HG02884 (cell line): ENCODE results near the gene OR5V1.
"Not testable (repeated sequence)": the region's sequence is repeated elsewhere in the genome, so short reads cannot be mapped to it uniquely, and the experiment has no call there.

Source experiments
- ATAC-seq: cut with Tn5 transposase; IDR thresholded peaks from one replicate; pipeline ENCODE4 v1.9.1; 2021; ENCODE audit warnings: mild to moderate bottlenecking, moderate library complexity; ENCODE audit not compliant: unreplicated experiment

The OR5V1 gene

GRCh38 chr6:29368765-29369164 is at the start of gene OR5V1:
Gene OR5V1, minus strand, starts transcription at chr6:29368865. Its CDS starts 12,670 bp downstream, at chr6:29356195.
- ATAC-seq = no peak

DNA sequence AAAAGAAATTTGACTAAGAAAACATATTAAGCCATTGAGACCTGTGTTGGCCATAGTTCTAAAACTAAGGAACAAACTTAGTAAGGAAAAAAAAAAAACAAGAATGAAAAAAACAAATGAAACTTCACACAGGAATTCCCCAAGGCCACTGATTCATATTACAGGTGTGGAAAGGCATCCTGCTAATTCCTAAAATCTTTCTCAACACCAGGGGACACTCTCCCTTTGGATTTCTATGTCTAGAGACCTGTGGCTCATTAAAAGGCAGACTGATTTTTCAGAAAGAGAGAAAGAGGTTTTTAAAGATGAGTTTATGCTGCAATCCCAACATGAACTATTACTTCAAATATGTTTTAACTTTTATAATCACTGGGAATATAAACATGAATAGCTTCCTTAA is 45.9 kb upstream of the OR5V1 start, which contains the start of gene OR12D1:
Gene OR12D1 (plus strand): TSS at position 341 of the 400 bp plus-strand sequence.
- ATAC-seq = no peak

DNA sequence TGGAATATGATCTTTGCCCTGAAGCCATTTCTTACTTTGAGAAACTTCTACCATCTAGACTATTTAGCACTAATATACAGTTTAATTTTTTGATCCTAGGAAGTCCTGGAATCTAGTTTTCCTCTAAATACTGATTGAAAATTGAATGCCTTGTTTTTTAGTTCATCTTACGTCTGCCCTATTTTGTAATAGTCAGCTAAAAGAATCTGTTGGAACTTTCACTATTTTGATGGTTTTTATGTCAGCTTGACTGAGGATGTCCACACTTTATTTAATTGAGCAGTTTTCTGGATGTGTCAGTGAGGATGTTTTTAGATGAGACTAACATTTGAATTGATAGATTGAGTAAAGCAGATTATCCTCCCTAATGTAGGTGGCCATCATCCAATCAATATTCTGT is 35.1 kb upstream of the OR5V1 start:
- ATAC-seq = no peak

DNA sequence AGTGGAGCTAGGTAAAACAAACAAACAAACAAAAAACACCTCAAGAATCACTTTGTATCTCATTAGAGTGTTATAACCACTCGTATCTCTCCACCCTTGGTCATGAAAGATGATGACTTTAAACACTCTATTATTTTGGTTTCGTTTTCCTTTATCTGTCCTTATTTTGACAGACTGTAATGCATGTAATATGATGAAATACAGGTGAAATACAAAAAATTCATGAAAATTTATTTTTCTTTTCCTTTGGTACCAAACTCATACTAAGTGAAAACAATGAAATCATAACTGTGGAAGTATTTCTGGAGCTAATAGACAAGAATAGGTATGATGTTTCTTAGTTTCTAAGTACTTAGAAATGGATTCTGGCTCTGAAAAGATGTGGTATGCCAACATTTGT is 30.9 kb upstream of the OR5V1 start:
- ATAC-seq = no peak

GRCh38 chr6:29395331-29395730 is 26.7 kb upstream of the OR5V1 start, which contains the start of gene OR12D2:
Gene OR12D2, plus strand, starts transcription at chr6:29395631. Its CDS starts 1,069 bp downstream, at chr6:29396700.
- ATAC-seq = no peak

- no peak for ATAC-seq
Measured at GRCh38 chr6:29388533-29388932, 19.9 kb upstream of the OR5V1 start.

DNA sequence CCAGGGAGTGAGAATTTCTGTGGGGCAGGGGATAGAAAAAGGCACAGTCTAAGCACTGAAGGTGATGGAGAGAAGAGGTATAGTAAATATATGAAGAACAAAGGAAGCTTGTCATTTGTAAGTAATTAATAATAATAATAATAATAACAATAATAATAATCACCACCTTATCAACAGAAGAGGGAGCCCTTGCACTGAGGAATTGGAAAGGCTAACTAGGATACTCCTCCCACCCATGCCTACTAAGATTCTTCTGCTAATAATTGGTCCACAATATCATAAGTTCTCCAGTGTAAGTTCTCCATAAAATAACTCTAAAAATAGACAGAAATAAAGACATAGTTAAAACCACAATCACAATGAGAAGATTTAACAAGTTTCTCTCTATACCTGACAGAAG is 7.3 kb upstream of the OR5V1 start:
- ATAC-seq = no peak

DNA sequence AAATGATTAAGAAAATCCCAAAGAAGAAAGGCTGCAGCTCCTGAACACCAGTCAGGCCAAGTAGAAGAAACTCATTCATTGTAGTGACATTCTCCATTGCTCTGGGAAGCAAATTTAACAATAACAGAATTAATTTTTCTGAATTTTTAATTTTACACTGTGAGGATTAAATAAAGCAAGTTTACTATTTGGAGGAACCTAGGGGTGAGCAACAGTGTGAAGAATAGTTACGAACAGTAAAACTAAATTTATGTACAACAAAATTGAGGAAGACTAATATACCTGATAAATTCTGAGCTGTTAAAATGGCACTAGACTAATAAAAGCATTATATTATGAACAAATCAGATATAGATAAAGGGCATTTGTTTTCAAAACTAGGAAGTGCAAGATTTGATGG is 6.5 kb upstream of the OR5V1 start, which contains the start of gene OR12D3:
Gene OR12D3 (minus strand): TSS at position 101 of the 400 bp plus-strand sequence. CDS start 4 bp downstream, at position 97.
- no peak for ATAC-seq

GRCh38 chr6:29355603-29356002 is 13.1 kb downstream of the OR5V1 start:
- ATAC-seq = no peak

GRCh38 chr6:29354980-29355379 is 13.7 kb downstream of the OR5V1 start:
- ATAC-seq = no peak

DNA sequence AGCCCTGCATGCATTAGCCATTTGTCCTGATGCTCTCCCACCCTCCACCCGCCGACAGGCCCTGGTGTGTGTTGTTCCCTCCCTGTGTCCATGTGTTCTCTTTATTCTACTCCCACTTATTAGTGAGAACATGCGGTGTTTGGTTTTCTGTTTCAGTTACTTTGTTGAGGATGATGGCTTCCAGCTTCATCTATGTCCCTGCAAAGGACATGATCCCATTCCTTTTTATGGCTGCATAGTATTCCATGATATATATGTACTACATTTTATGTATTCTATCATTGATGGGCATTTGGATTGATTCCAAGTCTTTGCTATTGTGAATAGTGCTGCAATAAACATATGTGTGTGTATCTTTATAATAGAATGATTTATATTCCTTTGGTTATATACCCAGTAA is 19.3 kb downstream of the OR5V1 start:
- ATAC-seq = not testable (repeated sequence)

- ATAC-seq = no peak
Measured at GRCh38 chr6:29345380-29345779, 23.3 kb downstream of the OR5V1 start.

GRCh38 chr6:29336269-29336668 is 32.4 kb downstream of the OR5V1 start:
- ATAC-seq = no peak

- no peak for ATAC-seq
Measured at GRCh38 chr6:29332676-29333075, 36.0 kb downstream of the OR5V1 start.

GRCh38 chr6:29325777-29326176 is 42.9 kb downstream of the OR5V1 start:
- no peak for ATAC-seq

- not testable (repeated sequence) for ATAC-seq
Measured at GRCh38 chr6:29323332-29323731, 45.3 kb downstream of the OR5V1 start.

- ATAC-seq = no peak
Measured at GRCh38 chr6:29319931-29320330, 48.7 kb downstream of the OR5V1 start.
